Astrocyte (in vitro differentiated cells and primary cell): ENCODE measurements around the gene FAM227B.

Source experiments
- CTCF ChIP-seq: IDR thresholded peaks from 2 replicates; pipeline ENCODE4 v1.5.1; 2011; ENCODE audit warnings: low read depth, mild to moderate bottlenecking, inconsistent platforms, low read length, moderate library complexity; ENCODE audit not compliant: insufficient read depth
- EZH2 ChIP-seq: IDR thresholded peaks from 2 replicates; pipeline ENCODE4 v1.6.1; 2012; ENCODE audit warnings: mild to moderate bottlenecking, low read length, inconsistent platforms; ENCODE audit not compliant: insufficient read depth

GRCh38 chr15:49315391-49315823 is 305.2 kb downstream of the FAM227B start:
- TF ChIP-seq CTCF: no peak
- no peak for TF ChIP-seq EZH2
